GM23338 (cell line): ENCODE data around the gene SDHAF4. TPM values are rescaled to one million over a fixed set of nuclear protein-coding genes. Genes with fewer than 3 reads are reported as not detected.

Experiments used
- ATAC-seq: fragments of 200-7000 bp; cut with Tn5 transposase; 3 replicates; pipeline ENCODE4 v1.9.1; 2020
- DNase-seq: peaks from one replicate; pipeline ENCODE4 v3.0.0-alpha.2; 2015; ENCODE audit warnings: low spot score
- H2AFZ ChIP-seq: fragments of 200-600 bp; sonication (generic); 2 replicates; pipeline ENCODE4 v1.8.0; 2016; ENCODE audit warnings: antibody characterized with exemption, mild to moderate bottlenecking, moderate library complexity
- H3F3A ChIP-seq: fragments of 200-600 bp; sonication (generic); replicated peaks from 2 replicates; pipeline ENCODE4 v1.8.0; 2017; ENCODE audit warnings: antibody characterized with exemption, mixed run types, low read depth
- H3K27ac ChIP-seq: fragments of 200-600 bp; sonication (generic); 2 replicates; pipeline ENCODE4 v1.6.1; 2016; ENCODE audit warnings: low read depth
- H3K27me3 ChIP-seq: fragments of 200-600 bp; sonication (generic); 2 replicates; pipeline ENCODE4 v1.8.0; 2016; ENCODE audit warnings: mild to moderate bottlenecking, mixed run types, moderate library complexity; ENCODE audit not compliant: insufficient read depth
- H3K36me3 ChIP-seq: fragments of 200-600 bp; sonication (generic); 2 replicates; pipeline ENCODE4 v1.8.0; 2016; ENCODE audit warnings: mild to moderate bottlenecking; ENCODE audit not compliant: insufficient read depth
- H3K4me1 ChIP-seq: fragments of 200-600 bp; sonication (generic); 2 replicates; pipeline ENCODE4 v1.8.0; 2016; ENCODE audit warnings: mild to moderate bottlenecking, moderate library complexity; ENCODE audit not compliant: insufficient read depth
- H3K4me2 ChIP-seq: fragments of 200-600 bp; sonication (generic); 2 replicates; pipeline ENCODE4 v1.7.1; 2017; ENCODE audit warnings: mixed run types
- H3K4me3 ChIP-seq: fragments of 200-600 bp; sonication (generic); 2 replicates; pipeline ENCODE4 v1.6.1; 2016; ENCODE audit warnings: mixed run types
- H3K79me2 ChIP-seq: fragments of 200-600 bp; sonication (generic); replicated peaks from 2 replicates; pipeline ENCODE4 v1.8.0; 2017; ENCODE audit warnings: mild to moderate bottlenecking; ENCODE audit not compliant: insufficient read depth
- H3K9me2 ChIP-seq: fragments of 200-600 bp; sonication (generic); 2 replicates; pipeline ENCODE4 v1.8.0; 2017; ENCODE audit not compliant: insufficient read depth
- H4K20me1 ChIP-seq: fragments of 200-600 bp; sonication (generic); replicated peaks from 2 replicates; pipeline ENCODE4 v1.8.0; 2017; ENCODE audit warnings: mild to moderate bottlenecking; ENCODE audit not compliant: insufficient read depth
- H3K27ac Mint-ChIP-seq: 2 replicates; pipeline ENCODE4 v1.8.0; 2020; ENCODE audit warnings: inconsistent platforms, mild to moderate bottlenecking, moderate library complexity, mixed read lengths
- H3K27me3 Mint-ChIP-seq: 3 replicates; pipeline ENCODE4 v1.8.0; 2022; ENCODE audit warnings: low read depth, mild to moderate bottlenecking, moderate library complexity, mixed read lengths, inconsistent platforms; ENCODE audit not compliant: insufficient read depth, poor library complexity
- H3K36me3 Mint-ChIP-seq: 3 replicates; pipeline ENCODE4 v1.8.0; 2021; ENCODE audit warnings: low read depth, mild to moderate bottlenecking, inconsistent platforms, moderate library complexity, mixed read lengths
- H3K4me1 Mint-ChIP-seq: 3 replicates; pipeline ENCODE4 v1.8.0; 2020; ENCODE audit warnings: mild to moderate bottlenecking, inconsistent platforms, mixed read lengths
- H3K4me3 Mint-ChIP-seq: 3 replicates; pipeline ENCODE4 v1.8.0; 2021; ENCODE audit warnings: moderate library complexity, mild to moderate bottlenecking, inconsistent platforms, mixed read lengths
- H3K9me3 Mint-ChIP-seq: 3 replicates; pipeline ENCODE4 v1.8.0; 2020; ENCODE audit warnings: moderate library complexity, mild to moderate bottlenecking, inconsistent platforms, mixed read lengths
- EZH2phosphoT487 ChIP-seq: fragments of 200-600 bp; sonication (generic); IDR thresholded peaks from one replicate; pipeline ENCODE4 v1.8.1; 2018; ENCODE audit warnings: antibody characterized with exemption; ENCODE audit not compliant: unreplicated experiment
- NANOG ChIP-seq: IDR thresholded peaks from 2 replicates; pipeline ENCODE4 v1.6.1; 2016; ENCODE audit warnings: antibody characterized with exemption, borderline replicate concordance
- ZNF331 ChIP-seq: fragments of 250-450 bp; sonication (Bioruptor Pico); IDR thresholded peaks from 2 replicates; pipeline ENCODE4 v1.5.0; 2020; ENCODE audit warnings: low read depth, mild to moderate bottlenecking, moderate library complexity
- ZNF462 ChIP-seq: fragments of 250-450 bp; sonication (Bioruptor Pico); IDR thresholded peaks from 2 replicates; pipeline ENCODE4 v1.5.0; 2020; ENCODE audit warnings: mild to moderate bottlenecking, moderate library complexity
- polyA plus RNA-seq: library from polyadenylated mRNA; unstranded; fragments of >200 nt; fragmentation: Nextera tagmentation; extraction: Ambion mirVana; gene quantifications from 2 replicates; pipeline ENCODE4 v1.2.1, GENCODE V29; 2016
- total RNA-seq: library from RNA; depleted of rRNA; stranded (reverse); fragments of >200 nt; shearing (Covaris generic); gene quantifications from 2 replicates; pipeline ENCODE4 v1.2.3, GENCODE V29; 2014

Gene SDHAF4
- total and polyA plus RNA-seq, 2 experiments from 2014 or later: 12.2 to 30.4 TPM

GRCh38 chr6:70575899-70576495, 9.3 kb downstream of the SDHAF4 start:
- H3K4me1 Mint-ChIP-seq: 0 out of 3 replicates have a peak, but pooled peaks cover 3% of the 10 kb centered on the region
- H3K9me2 ChIP-seq: no peaks in the 10 kb centered on the region
- no peaks in the 10 kb centered on the region for H3K4me1 ChIP-seq
- H3K27me3 ChIP-seq: no peaks in the 10 kb centered on the region
- no peak overlapping the region for H3K4me2 ChIP-seq
- no peak for ATAC-seq
- H4K20me1 ChIP-seq: no peaks in the 10 kb centered on the region; the same call in 1 of the 2 replicates
- H3F3A ChIP-seq: no peaks in the 10 kb centered on the region
- H3K36me3 ChIP-seq: peaks cover 1% of the 10 kb centered on the region; the same call in 1 of the 2 replicates
- no peak overlapping the region for H3K27ac Mint-ChIP-seq
- no peak overlapping the region for H3K27ac ChIP-seq
- no peak overlapping the region for H3K4me3 ChIP-seq
- H3K27me3 Mint-ChIP-seq: peaks cover 2% of the 10 kb centered on the region
- no peaks in the 10 kb centered on the region for H3K9me3 Mint-ChIP-seq
- TF ChIP-seq NANOG (no peak), EZH2phosphoT487 (no peak), ZNF462 (CRISPR knock-in tag) (no peak)
- no peaks in the 10 kb centered on the region for H3K79me2 ChIP-seq
- peaks cover 15% of the 10 kb centered on the region for H3K36me3 Mint-ChIP-seq
- no peak overlapping the region for H3K4me3 Mint-ChIP-seq
- no peak overlapping the region for H2AFZ ChIP-seq
- no peak for DNase-seq

GRCh38 chr6:70586114-70586513, 19.4 kb downstream of the SDHAF4 start:
- Histone ChIP-seq H2AFZ (no peak overlapping the region), H3K27me3 (no peaks in the 10 kb centered on the region), H3K79me2 (no peaks in the 10 kb centered on the region), H3K9me2 (no peaks in the 10 kb centered on the region), H3K27ac (no peak overlapping the region), H3K4me3 (no peak overlapping the region), H3K4me2 (no peak overlapping the region), H3K4me1 (no peaks in the 10 kb centered on the region), H4K20me1 (no peaks in the 10 kb centered on the region), H3K36me3 (0 out of 2 replicates have a peak, but pooled peaks cover 2% of the 10 kb centered on the region), H3F3A (no peaks in the 10 kb centered on the region)
- Mint-ChIP-seq H3K4me1 (no peaks in the 10 kb centered on the region), H3K36me3 (peaks cover 38% of the 10 kb centered on the region), H3K27ac (no peak overlapping the region), H3K4me3 (no peak overlapping the region), H3K27me3 (peaks cover 3% of the 10 kb centered on the region), H3K9me3 (no peaks in the 10 kb centered on the region)
- ATAC-seq (no peak), DNase-seq (no peak)
- TF ChIP-seq ZNF331: no peak
